Spleen (tissue), 11 donors: Measurements from ENCODE around the gene SCD5. TPM values are rescaled to one million over a fixed set of nuclear protein-coding genes. Genes with fewer than 3 reads are reported as not detected.

ENCODE experiments used
- DNase-seq: peaks from one replicate; pipeline ENCODE4 v3.0.0-alpha.2; 2020
- H3K27ac ChIP-seq, 8 donors: fragments of 200-600 bp; sonication (generic) in 7 of 8; 1 replicate in 4 of 8; 2 replicates in 4 of 8; pipeline versions ENCODE4 v1.5.0 to v1.8.0; 2016 to 2021; ENCODE audit warnings: inconsistent platforms in 4 of 8, mild to moderate bottlenecking in 4 of 8, moderate library complexity in 1 of 8
- H3K27me3 ChIP-seq, 7 donors: fragments of 200-600 bp; sonication (generic) in 6 of 7; replicated peaks in 1 of 7; 1 replicate in 4 of 7; 2 replicates in 3 of 7; pipeline versions ENCODE4 v1.5.0 to v1.8.0; 2016 to 2021; ENCODE audit warnings: inconsistent platforms in 3 of 7, mild to moderate bottlenecking in 1 of 7
- H3K36me3 ChIP-seq, 6 donors: fragments of 200-600 bp; sonication (generic) in 5 of 6; 1 replicate in 4 of 6; 2 replicates in 2 of 6; pipeline versions ENCODE4 v1.5.0 to v1.8.0; 2016 to 2021; ENCODE audit warnings: inconsistent platforms in 2 of 6
- H3K4me1 ChIP-seq, 6 donors: fragments of 200-600 bp; sonication (generic) in 5 of 6; 1 replicate in 3 of 6; 2 replicates in 3 of 6; pipeline versions ENCODE4 v1.5.0 to v1.8.0; 2016 to 2021; ENCODE audit warnings: inconsistent platforms in 3 of 6
- H3K4me3 ChIP-seq, 8 donors: fragments of 200-600 bp; sonication (generic) in 7 of 8; 1 replicate in 4 of 8; 2 replicates in 4 of 8; pipeline versions ENCODE4 v1.5.0 to v1.8.0; 2016 to 2021; ENCODE audit warnings: inconsistent platforms in 4 of 8, mild to moderate bottlenecking in 4 of 8, moderate library complexity in 2 of 8
- H3K9me3 ChIP-seq, 8 donors: fragments of 200-600 bp; sonication (generic) in 7 of 8; 1 replicate in 4 of 8; 2 replicates in 4 of 8; pipeline versions ENCODE4 v1.5.0 to v1.8.0; 2016 to 2021; ENCODE audit warnings: inconsistent platforms in 4 of 8
- POLR2A ChIP-seq, 3 donors: fragments of 450-650 bp; IDR thresholded peaks; one replicate each; pipeline ENCODE4 v1.5.1; 2017; ENCODE audit warnings: antibody characterized with exemption in 3 of 3, mild to moderate bottlenecking in 1 of 3
- POLR2AphosphoS5 ChIP-seq, 3 donors: sonication (generic); formaldehyde crosslinking; IDR thresholded peaks; one replicate each; pipeline ENCODE4 v1.5.1; 2017; ENCODE audit warnings: antibody characterized with exemption in 3 of 3
- WGBS, 5 donors: extraction: QIAGEN DNeasy Blood & Tissue Kit in 3 of 5; methylation state at CpG; one replicate each; pipeline versions ENCODE4 v1.1.5 to v1.1.7; 2013 to 2018; 5-methylcytosine and 5-hydroxymethylcytosine counted together
- intact Hi-C: fragments of 100-400 bp; cut with DNase I; formaldehyde crosslinking; loops from one replicate; pipeline ENCODE4 v1.15.0; 2023; ENCODE audit warnings: low total_unique reads
- polyA plus RNA-seq, 3 donors: library from polyadenylated mRNA; stranded (reverse); fragments of 200-250 nt; gene quantifications; one replicate each; pipeline ENCODE4 v1.2.1, GENCODE V29; 2013
- total RNA-seq, 7 donors: library from RNA; depleted of rRNA in 3 of 7; stranded (reverse); fragments of >200 nt in 3 of 7; fragmentation: NEBNext Ultra II Directional in 4 of 7; extraction: Animal tissue kit (Norgen Biotek cat#: 25700) in 4 of 7; gene quantifications; one replicate each; pipeline versions ENCODE4 v1.1.0 to v1.2.1, GENCODE V29; 2016 to 2021
- TF ChIP-seq, protein P1 (sequence below), 11 experiments: fragments of 200-600 bp in 7 of 11; fragments of 450-650 bp in 4 of 11; sonication (generic) in 4 of 11; IDR thresholded peaks in 8 of 11; conservative IDR thresholded peaks in 3 of 11; 1 replicate in 7 of 11; 2 replicates in 4 of 11; pipeline versions ENCODE4 v1.4.0 to v1.8.0; 2016 to 2021; ENCODE audit warnings: antibody characterized with exemption in 11 of 11, inconsistent platforms in 4 of 11, mild to moderate bottlenecking in 1 of 11
- donor health status: healthy with polysubstance abuse.
- donor health status: DM: no; HTN: no; CAD: no; lungs with moderate emphysema.
- donor health status: DM: no; HTN: no; CAD: no.
- donor health status: Bipolar disorder and iron deficiency.
- donor health status: healthy.
- donor health status: DM: no; HTN: no; CAD: no.
- donor health status: DM: yes; HTN: yes; CAD: no.

The SCD5 gene
- total and polyA plus RNA-seq, 10 donors = 0.85 to 7.2 (median 3.9) TPM

- Histone ChIP-seq H3K4me3 (no peak overlapping the region), H3K27me3 (no peaks in the 10 kb centered on the region), H3K9me3 (no peaks in the 10 kb centered on the region), H3K36me3 (no peaks in the 10 kb centered on the region), H3K27ac (peak overlapping the region in 2 of 8 donors; percentile 16 to 40), H3K4me1 (peaks cover 0 to 3% (median 0%) of the 10 kb centered on the region in 6 donors)
- TF ChIP-seq POLR2AphosphoS5 (IDR thresholded peaks at IDR 0.05) = peak in 1 of 3 donors; percentile 48
- TF ChIP-seq POLR2A (IDR thresholded peaks at IDR 0.05) = no peak
- DNase-seq = no peak
- intact Hi-C loops = no loop called here
- 76 to 83% (median 83%) methylated on average over 2 of the region's 2 CpGs for WGBS, 5 donors
Observed at GRCh38 chr4:82691431-82691830, 107.2 kb downstream of the SCD5 start.

DNA sequence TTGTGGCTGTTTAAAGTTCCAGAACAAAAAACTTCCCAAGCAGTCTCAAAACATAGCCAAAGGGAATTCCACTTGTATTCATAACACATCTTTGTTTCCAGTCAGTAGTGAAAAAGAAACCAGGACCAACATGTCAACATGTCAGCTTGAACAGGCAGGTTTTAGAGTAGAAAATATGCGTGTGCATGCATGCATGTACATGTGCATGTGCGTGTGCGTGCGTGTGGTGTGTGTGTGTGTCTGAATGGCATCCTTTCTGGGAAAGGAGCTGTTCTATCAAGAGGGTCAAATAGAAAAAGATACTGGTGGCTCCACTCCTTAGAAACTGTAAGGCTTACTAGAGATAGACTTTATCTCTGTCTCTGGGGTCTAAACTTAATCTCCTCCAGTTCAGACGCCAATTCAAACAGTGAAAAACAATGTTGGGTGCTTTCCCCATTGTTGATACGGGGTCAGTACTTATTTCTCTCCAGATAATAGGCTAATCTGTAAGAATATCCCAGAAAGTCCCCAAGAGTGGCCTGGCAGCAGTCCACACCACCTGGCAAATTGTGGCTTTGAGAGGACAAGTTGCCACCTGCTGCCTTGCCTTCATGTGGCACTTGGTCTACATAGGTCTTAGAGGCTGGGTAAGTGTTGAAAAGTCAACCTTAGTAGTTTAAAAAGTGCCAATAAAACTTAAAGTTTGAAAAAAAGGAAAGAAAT is 110.4 kb downstream of the SCD5 start:
- H3K4me1 ChIP-seq = peaks cover 0 to 3% (median 0%) of the 10 kb centered on the region in 6 donors
- TF ChIP-seq, protein P1, sequence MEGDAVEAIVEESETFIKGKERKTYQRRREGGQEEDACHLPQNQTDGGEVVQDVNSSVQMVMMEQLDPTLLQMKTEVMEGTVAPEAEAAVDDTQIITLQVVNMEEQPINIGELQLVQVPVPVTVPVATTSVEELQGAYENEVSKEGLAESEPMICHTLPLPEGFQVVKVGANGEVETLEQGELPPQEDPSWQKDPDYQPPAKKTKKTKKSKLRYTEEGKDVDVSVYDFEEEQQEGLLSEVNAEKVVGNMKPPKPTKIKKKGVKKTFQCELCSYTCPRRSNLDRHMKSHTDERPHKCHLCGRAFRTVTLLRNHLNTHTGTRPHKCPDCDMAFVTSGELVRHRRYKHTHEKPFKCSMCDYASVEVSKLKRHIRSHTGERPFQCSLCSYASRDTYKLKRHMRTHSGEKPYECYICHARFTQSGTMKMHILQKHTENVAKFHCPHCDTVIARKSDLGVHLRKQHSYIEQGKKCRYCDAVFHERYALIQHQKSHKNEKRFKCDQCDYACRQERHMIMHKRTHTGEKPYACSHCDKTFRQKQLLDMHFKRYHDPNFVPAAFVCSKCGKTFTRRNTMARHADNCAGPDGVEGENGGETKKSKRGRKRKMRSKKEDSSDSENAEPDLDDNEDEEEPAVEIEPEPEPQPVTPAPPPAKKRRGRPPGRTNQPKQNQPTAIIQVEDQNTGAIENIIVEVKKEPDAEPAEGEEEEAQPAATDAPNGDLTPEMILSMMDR (IDR thresholded peaks at IDR 0.05 in 8 of 11, conservative IDR thresholded peaks at IDR 0.05 in 3 of 11) = no peak
- TF ChIP-seq POLR2A (IDR thresholded peaks at IDR 0.05) (no peak), POLR2AphosphoS5 (IDR thresholded peaks at IDR 0.05) (no peak)
- 81 to 93% (median 89%) methylated on average over 6 of the region's 6 CpGs for WGBS, 5 donors
- no peaks in the 10 kb centered on the region for H3K9me3 ChIP-seq
- H3K4me3 ChIP-seq = no peak overlapping the region
- DNase-seq = no peak
- no peaks in the 10 kb centered on the region for H3K27me3 ChIP-seq
- H3K36me3 ChIP-seq = no peaks in the 10 kb centered on the region
- intact Hi-C loops = no loop called here
- H3K27ac ChIP-seq = no peak overlapping the region

DNA sequence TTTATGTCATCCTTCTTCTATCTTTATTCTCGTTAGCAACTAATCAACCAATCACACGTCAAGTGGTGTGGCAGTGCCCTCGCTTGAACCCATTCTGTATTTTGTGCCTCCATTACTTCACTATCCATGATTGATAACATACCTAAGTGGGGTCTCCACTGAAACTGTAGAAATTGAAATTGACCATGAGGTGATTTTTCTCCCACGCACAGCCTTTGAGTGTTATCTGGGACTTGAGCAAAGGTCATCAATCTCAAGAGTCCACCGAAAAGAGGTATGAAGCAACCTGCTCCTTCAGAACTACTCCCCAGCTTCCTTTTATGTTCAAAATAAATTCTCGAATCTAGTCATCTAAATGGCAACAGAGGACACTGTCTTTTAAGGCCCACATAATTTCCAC is 111.1 kb downstream of the SCD5 start:
- H3K27me3 ChIP-seq = no peaks in the 10 kb centered on the region
- 80 to 93% (median 85%) methylated on average over 6 of the region's 6 CpGs for WGBS, 5 donors

GRCh38 chr4:82681754-82682153 is 116.8 kb downstream of the SCD5 start:
- intact Hi-C loops = no loop called here
- no peak for DNase-seq
- H3K27ac ChIP-seq = no peak overlapping the region
- H3K4me1 ChIP-seq = no peaks in the 10 kb centered on the region
- TF ChIP-seq POLR2A (IDR thresholded peaks at IDR 0.05) (no peak), POLR2AphosphoS5 (IDR thresholded peaks at IDR 0.05) (no peak)
- TF ChIP-seq, protein P1 (IDR thresholded peaks at IDR 0.05 in 8 of 11, conservative IDR thresholded peaks at IDR 0.05 in 3 of 11) = no peak
- H3K9me3 ChIP-seq = no peaks in the 10 kb centered on the region
- no peak overlapping the region for H3K4me3 ChIP-seq
- no peaks in the 10 kb centered on the region for H3K36me3 ChIP-seq
- H3K27me3 ChIP-seq = no peaks in the 10 kb centered on the region
- 42 to 63% (median 46%) methylated on average over 1 of the region's 1 CpG for WGBS, 5 donors

More for the DNA sequence above, 111.1 kb downstream of the SCD5 start:
- no peaks in the 10 kb centered on the region for H3K36me3 ChIP-seq
- TF ChIP-seq POLR2A (IDR thresholded peaks at IDR 0.05) (no peak), POLR2AphosphoS5 (IDR thresholded peaks at IDR 0.05) (no peak)
- TF ChIP-seq, protein P1 (IDR thresholded peaks at IDR 0.05 in 8 of 11, conservative IDR thresholded peaks at IDR 0.05 in 3 of 11) = no peak
- no peak overlapping the region for H3K4me3 ChIP-seq
- no peak overlapping the region for H3K27ac ChIP-seq
- DNase-seq = no peak
- peaks cover 0 to 3% (median 0%) of the 10 kb centered on the region in 6 donors for H3K4me1 ChIP-seq
- H3K9me3 ChIP-seq = no peaks in the 10 kb centered on the region
- intact Hi-C loops = no loop called here
